HG03159 (cell line): ENCODE measurements around the gene CDH1.
A peak's percentile ranks its signal among the peaks of the same experiment; 100 is the strongest.

Source experiments
- ATAC-seq: cut with Tn5 transposase; IDR thresholded peaks from one replicate; pipeline ENCODE4 v1.9.1; 2021; ENCODE audit warnings: mild to moderate bottlenecking, moderate library complexity; ENCODE audit not compliant: unreplicated experiment

Gene CDH1

DNA sequence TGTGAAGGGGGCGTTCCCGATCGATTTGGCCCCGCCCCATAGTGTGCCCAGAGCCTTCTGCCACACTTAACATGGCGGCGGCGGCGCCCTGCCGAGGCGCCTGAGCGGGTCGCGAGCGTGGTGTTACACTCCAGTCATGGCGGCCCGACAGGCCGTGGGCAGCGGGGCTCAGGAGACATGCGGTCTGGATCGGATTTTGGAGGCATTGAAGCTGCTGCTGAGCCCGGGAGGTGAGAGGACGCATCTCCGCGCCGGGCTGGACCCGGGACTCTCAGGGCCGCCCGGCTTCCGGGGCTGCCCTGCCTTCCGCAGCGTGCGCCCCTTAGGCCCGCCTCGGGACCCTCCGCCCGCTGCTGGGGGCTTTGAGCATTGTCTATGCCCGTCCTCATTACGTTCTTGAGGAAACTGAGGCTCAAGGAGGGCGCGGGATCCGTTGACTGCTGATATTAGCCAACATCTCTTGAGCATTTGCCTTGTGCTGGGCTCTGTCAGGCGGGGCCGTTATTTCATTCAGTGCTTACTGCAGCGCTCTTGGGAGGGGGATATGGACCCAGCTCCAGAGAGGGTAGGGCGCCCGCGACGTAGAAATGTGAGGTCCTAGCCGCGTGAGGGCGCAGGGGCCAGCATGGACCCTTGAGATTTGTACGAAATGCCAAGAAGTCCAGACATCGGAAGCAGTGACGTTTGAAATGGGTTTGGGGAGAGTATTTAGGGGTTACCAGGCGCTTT lies 106.6 kb downstream of the CDH1 start, which contains the start of gene TANGO6:
TSS of gene TANGO6 (plus strand) at position 50 of the 729 bp plus-strand sequence. CDS start at position 137, 87 bp downstream.
- ATAC-seq = peak; percentile 81

DNA sequence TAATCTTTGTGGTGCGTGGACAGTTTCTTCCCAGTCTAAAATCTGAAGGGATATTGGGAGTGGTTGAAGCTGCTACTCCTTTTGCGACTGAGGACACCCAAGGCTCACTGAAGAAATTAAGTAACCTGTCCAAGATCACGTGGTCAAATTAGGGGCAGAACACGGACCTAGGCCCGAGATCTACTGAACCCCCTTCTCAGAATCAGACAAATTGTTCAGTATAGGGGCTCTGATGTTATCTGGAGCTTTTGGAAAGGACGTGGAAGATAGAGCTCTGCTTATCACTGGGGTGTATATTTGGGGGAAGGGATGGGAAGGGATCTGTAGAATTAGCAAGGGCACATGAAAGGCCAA lies 107.1 kb downstream of the CDH1 start:
- no peak for ATAC-seq

DNA sequence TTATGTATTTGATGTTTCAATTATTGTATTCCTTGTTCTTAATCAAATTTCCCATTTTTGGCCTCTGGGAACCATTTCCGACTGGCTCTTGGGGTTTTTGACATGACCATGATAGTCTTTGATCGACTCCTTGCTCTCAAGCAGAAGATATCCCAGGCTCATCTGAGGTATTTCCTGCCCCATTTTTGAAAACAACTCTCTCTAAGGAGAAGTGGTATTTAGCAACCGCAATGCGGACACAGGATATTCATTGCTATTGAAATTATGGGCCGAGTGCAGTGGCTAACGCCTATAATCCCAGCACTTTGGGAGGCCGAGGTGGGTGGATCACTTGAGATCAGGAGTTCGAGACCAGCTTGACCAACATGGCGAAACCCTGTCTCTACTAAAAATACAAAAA lies 111.7 kb downstream of the CDH1 start:
- ATAC-seq = no peak

DNA sequence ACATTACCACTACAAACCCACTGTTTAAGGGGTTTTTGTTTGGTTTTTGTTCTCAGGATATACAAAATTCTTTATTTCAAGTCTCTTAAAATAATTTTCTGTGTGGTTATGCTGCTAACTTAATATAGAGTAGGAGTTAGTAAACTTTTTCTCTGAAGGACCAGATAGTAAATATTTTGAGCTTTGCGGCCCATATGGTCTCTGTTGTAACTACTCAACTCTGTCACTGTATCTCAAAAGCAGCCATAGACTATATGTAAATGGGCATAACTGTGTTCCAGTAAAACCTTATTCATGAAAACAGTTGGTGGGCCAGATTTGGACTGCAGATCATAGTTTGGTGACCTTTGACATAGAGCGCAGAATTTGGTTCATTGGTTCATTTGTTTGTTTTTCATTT lies 113.4 kb downstream of the CDH1 start:
- ATAC-seq = no peak

DNA sequence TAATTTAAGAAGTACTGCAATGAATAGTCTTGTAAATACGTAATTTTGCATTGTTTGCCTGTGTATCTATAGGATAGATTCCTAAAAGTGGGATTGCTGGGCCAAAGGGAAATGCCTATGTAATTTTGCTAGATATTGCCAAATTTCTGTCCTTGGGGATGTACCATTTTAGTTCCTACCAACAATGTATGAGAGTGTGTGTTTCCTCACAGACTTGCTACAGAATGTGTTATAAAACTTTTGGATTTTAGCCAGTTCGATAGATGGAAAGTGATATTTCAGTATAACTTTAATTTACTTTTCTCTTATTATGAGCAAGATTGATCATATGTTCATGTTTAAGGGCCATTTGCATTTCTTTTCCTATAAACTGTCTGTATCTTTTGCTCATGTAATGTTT lies 114.5 kb downstream of the CDH1 start:
- no peak for ATAC-seq

DNA sequence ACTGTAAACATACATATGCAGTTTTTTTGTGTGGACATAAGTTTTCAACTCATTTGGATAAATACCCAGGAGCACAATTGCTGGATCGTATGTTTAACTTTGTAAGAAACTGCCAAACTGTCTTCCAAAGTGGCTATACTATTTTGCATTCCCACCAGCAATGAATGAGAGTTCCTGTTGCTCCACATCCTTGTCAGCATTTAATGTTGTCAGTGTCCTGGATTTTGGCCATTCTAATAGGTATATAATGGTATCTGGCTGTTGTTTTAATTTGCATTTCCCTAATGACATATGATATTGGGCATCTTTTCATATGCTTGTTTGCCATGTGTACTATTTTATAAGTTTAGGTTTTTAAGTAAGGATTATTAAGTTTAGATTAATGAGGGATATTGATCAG lies 120.4 kb downstream of the CDH1 start:
- ATAC-seq = no peak

DNA sequence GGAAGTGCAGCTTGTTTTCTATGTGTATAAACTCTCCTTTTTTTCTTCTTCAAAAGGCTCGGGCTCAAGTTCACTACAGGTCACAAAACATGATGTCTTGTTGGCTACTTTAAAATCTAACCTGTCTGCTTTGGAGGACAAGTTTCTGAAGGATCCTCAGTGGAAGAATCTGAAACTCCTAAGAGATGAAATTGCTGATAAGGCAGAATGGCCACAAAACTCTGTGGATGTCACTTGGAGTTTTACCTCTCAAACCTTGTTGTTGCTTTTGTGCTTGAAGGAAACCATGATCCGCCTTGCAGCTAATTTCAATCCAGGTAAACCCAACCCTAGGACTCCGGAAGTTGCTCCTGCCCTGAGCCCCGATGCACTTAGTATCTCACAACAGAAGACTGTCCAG lies 122.7 kb downstream of the CDH1 start:
- ATAC-seq = no peak

DNA sequence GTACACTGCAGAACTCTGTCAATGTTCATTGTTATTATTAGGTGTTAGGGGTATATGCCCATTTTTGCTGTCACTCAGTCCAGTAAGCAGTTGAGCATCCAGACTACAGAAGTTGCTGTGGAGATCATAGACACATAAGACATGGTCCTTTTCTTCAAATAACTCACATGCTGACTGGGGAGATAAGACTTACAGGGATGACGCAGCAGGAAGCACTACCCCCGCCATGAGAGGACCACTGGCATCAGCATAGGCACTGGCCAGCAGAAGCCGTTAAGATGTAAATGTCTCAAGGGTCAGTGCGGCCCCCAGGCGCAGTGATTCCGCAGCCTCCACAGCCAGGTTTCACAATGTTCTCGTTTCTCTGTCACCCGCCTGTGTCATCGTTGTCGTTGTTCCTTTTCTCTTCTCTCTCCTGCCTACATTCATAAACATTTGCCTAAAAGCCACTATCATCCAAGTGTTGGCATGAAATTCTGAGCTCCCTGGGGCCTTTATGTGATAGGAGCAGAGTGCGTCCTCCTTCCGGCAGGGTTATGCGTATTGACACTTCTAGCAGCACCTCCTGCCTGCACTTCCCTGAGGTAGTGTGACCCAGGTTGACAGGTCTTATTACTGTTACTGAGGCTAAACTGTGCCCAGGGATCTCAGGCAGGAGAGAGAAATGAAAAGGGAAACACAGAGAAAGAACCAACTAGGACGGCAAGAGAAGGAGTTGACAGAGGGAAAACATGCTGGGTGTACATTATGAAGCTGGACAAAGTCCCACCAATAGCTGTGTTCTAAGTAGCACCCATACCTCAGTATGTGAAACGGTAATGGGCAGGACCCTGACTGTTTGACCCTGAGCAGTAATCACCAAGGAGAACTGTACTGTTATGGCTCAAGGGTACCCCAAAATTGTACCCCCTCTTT lies 124.1 kb downstream of the CDH1 start:
- ATAC-seq = no peak

DNA sequence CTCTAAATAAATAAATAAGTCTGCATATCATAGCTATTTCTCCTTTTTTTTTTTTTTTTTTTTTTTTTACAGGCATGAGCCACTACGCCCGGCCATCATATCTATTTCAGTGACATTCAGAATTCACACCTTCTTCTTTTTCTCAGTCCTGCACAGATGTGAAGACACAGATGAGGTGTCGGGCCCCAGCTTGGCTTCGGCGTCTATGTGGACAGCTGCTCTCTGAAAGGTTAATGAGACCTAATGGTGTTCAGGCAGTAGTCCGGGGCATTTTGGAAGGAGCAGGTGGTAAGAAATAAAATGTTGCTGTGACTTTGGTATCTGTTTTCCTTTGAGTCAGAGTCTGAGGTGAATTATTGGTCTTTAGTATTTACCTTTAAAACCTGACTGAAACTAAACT lies 129.8 kb downstream of the CDH1 start:
- no peak for ATAC-seq

DNA sequence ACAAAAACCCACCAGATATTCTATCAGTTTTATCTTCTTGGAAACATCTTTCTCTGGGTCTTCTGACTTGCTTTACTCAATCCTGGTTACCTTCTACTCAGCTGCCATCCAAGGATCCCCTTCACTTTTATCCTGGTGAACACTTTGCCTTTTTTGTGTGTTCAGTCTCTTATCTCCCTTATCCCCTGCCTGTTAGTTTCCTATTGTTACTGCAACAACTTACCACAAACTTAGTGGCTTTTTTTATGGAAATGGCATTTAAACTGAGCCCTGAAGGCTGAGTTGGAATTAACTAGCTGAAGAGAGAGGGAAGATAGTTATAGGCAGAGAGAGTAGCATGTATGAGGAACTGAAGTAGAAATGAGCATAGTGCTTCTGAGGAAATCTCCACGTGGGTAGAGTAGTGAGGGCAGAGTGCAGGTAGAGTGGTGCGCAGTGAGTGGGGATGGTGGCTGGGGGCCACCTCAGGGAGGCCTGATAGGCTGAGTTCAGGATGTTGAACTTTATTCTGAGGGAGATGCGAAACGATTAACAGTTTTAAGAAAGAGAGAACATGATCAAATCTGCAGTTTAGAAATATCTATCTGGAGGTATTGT lies 132.5 kb downstream of the CDH1 start:
- no peak for ATAC-seq

DNA sequence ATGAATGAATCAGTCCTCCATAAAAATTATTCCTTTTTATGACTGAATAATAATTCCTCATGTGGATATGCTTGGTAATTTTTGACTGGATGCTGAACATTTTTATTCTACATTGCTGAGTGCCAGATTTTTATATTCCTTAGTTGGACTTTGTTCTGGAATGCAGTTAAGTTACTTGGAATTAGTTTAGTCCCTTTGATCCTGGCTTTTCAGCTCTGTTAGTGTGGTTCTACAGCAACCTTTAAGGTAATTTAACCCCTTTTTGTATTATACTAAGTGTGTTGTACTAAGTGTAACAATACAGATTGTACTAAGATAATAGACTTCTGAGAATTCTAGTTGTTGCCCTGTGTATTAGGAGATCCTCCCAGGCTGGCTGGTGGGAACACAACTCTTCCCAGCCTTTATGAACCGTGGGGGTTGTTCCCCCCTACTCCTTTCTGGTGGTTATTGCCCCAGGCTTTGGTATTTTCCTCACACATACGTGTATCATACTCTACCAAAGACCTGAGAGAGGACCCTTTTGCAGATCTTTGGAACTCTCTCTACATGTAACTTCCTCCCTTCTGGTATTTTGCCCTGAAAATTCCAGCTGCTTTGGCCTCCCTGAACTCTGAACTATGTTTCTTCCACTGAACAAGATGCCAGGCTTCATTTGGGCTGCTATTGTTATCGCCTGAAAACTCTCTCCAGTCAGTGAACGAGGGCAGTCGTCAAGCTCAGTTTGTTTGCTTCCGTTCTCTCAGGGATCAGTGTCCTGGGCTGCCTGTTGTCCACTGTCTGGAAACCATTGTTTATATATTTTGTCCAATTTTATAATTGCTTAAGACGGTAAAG lies 136.8 kb downstream of the CDH1 start:
- ATAC-seq = no peak

DNA sequence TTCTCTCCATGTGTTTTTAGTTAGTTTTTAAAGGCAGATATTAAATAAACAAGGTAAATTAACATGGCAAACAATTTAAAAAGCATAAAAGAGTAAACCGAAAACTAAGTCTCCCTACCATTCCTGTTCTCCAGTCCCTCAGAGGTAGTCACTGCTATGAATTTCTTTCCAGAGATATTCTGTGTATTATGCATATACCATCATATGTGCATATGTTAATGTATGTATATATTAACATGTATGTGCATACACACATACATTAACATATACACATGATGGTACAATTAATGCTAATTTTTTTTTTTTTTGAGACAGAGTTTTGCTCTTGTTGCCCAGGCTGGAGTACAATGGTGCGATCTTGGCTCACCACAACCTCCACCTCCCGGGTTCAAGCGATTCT lies 138.8 kb downstream of the CDH1 start:
- no peak for ATAC-seq

DNA sequence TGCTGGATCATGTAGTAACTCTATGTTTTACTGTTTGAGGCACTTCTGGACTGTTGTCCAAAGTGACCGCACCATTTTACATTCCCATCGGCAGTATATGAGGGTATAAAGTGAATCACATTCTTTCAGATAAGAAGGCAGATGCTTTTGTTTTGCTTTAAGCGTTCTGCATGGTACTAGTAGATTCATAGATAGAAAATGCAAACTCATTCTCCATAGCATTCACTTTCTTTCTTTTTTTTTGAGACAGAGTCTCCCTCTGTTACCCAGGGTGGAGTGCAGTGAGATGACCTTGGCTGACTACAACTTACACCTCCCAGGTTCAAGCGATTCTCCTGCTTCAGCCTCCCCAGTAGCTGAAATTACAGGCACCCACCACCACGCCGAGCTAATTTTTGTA lies 146.6 kb downstream of the CDH1 start:
- no peak for ATAC-seq

DNA sequence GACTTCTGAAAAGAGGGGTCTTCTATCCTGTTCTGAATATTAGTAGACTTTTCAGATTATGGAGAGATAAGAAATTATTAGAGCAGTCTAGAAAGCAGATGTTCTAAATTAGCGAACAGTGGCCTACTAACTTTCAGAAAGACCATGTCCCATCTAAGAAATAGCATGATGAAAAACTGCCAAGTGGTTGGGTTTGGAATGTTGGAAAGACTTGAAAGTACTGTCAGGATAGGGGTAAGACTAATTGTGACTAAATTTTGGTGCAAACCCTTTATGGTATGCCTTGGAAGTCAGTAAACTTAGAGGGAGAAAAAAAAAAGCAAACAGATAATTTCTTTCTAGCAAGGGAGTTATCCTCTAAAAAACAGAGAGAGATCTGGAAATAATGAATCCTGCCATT lies 147.3 kb downstream of the CDH1 start:
- no peak for ATAC-seq
